GM12878 (cell line): Measurements from ENCODE around the gene SLX4. TPM values are rescaled to one million over a fixed set of nuclear protein-coding genes. Genes with fewer than 3 reads are reported as not detected.

Experiments used
- ATAC-seq: fragments of 200-7000 bp; cut with Tn5 transposase; 3 replicates; pipeline ENCODE4 v1.9.1; 2020; ENCODE audit warnings: mild to moderate bottlenecking, moderate library complexity
- BruUV-seq: library from RNA; stranded (reverse); fragments of 400-500 nt; replicated peaks from 2 replicates; lab custom pipeline; 2021; lab: Mats Ljungman, UMichigan
- CTCF ChIA-PET: fragments of 300-600 bp; sonication (Branson Sonifier 250); formaldehyde crosslinking; extraction: SDS; loops from one replicate; lab custom pipeline; 2021; ENCODE audit warnings: inconsistent platforms; lab: Yijun Ruan, JAX
- POLR2A ChIA-PET: fragments of 350-600 bp; formaldehyde crosslinking; extraction: SDS; loops from one replicate; lab custom pipeline; 2021; ENCODE audit warnings: inconsistent platforms; lab: Charles Lee
- RAD21 ChIA-PET: fragments of 300-600 bp; sonication (Branson Sonifier 250); formaldehyde crosslinking; loops from one replicate; lab custom pipeline; 2023; ENCODE audit warnings: antibody characterized with exemption; ENCODE audit not compliant: unreplicated experiment; lab: Charles Lee
- SMC1A ChIA-PET: fragments of 300-600 bp; sonication (Branson Sonifier 250); formaldehyde crosslinking; loops from one replicate; lab custom pipeline; 2023; ENCODE audit not compliant: unreplicated experiment, uncharacterized antibody; lab: Charles Lee
- DNase-seq: peaks from one replicate; pipeline ENCODE4 v3.0.0-alpha.2; 2011; ENCODE audit warnings: low read depth, low spot score
- FAIRE-seq: peaks from 3 replicates; lab custom pipeline; 2011; peaks lifted over from hg19 to GRCh38; lab: Jason Lieb, UNC
- H2AFZ ChIP-seq: 2 replicates; pipeline ENCODE4 v1.6.0; 2011; ENCODE audit warnings: low read depth, low read length, control low read depth; ENCODE audit not compliant: control insufficient read depth
- H3K27ac ChIP-seq: 2 replicates; pipeline ENCODE4 v1.5.1; 2011; ENCODE audit warnings: control low read depth; ENCODE audit not compliant: control insufficient read depth, insufficient read depth
- H3K27me3 ChIP-seq, 2 experiments: replicated peaks in 1 of 2; 2 replicates each; pipeline versions ENCODE4 v1.6.0 to v1.6.1; 2011; ENCODE audit warnings: low read length in 1 of 2; ENCODE audit not compliant: control insufficient read depth in 2 of 2, insufficient read depth in 2 of 2
- H3K36me3 ChIP-seq, 2 experiments: 2 replicates each; pipeline ENCODE4 v1.5.1; 2011; ENCODE audit warnings: low read length in 1 of 2; ENCODE audit not compliant: control insufficient read depth in 2 of 2, insufficient read depth in 2 of 2
- H3K4me1 ChIP-seq: 2 replicates; pipeline ENCODE4 v1.6.1; 2011; ENCODE audit warnings: mild to moderate bottlenecking, low read length, moderate library complexity, mixed read lengths; ENCODE audit not compliant: control insufficient read depth, insufficient read depth
- H3K4me2 ChIP-seq: 2 replicates; pipeline ENCODE4 v1.6.0; 2011; ENCODE audit warnings: control low read depth; ENCODE audit not compliant: control insufficient read depth, insufficient read depth
- H3K4me3 ChIP-seq: fragments of 200-600 bp; sonication (generic); 2 replicates; pipeline ENCODE4 v1.5.1; 2016
- H3K79me2 ChIP-seq: 2 replicates; pipeline ENCODE4 v1.6.0; 2011; ENCODE audit warnings: low read length; ENCODE audit not compliant: control insufficient read depth, insufficient read depth
- H3K9ac ChIP-seq: 2 replicates; pipeline ENCODE4 v1.8.0; 2011; ENCODE audit warnings: low read length, control low read depth, mixed read lengths; ENCODE audit not compliant: control insufficient read depth, insufficient read depth
- H3K9me3 ChIP-seq: replicated peaks from 3 replicates; pipeline ENCODE4 v1.5.1; 2011; ENCODE audit warnings: mild to moderate bottlenecking, low read length; ENCODE audit not compliant: control insufficient read depth, insufficient read depth
- H4K20me1 ChIP-seq: 2 replicates; pipeline ENCODE4 v1.6.0; 2011; ENCODE audit not compliant: control insufficient read depth, insufficient read depth
- CBFB ChIP-seq: IDR thresholded peaks from 2 replicates; pipeline ENCODE4 v1.6.1; 2016; ENCODE audit warnings: antibody characterized with exemption, low read depth
- CBX3 ChIP-seq: fragments of 200-600 bp; sonication (generic); IDR thresholded peaks from 2 replicates; pipeline ENCODE4 v1.6.1; 2016; ENCODE audit warnings: low read depth, borderline replicate concordance
- CHD2 ChIP-seq: IDR thresholded peaks from 2 replicates; pipeline ENCODE4 v1.6.1; 2011; ENCODE audit warnings: low read depth, low read length, improper control_type of control experiment, borderline replicate concordance
- DPF2 ChIP-seq: fragments of 450-650 bp; IDR thresholded peaks from 2 replicates; pipeline ENCODE4 v1.6.1; 2017; ENCODE audit warnings: mild to moderate bottlenecking
- EZH2 ChIP-seq: IDR thresholded peaks from 2 replicates; pipeline ENCODE4 v1.6.1; 2012; ENCODE audit warnings: low read depth, mild to moderate bottlenecking, control low read depth, inconsistent platforms, low read length, borderline replicate concordance; ENCODE audit not compliant: control insufficient read depth
- HCFC1 ChIP-seq: fragments of 150-350 bp; IDR thresholded peaks from 2 replicates; pipeline ENCODE4 v1.6.1; 2014; ENCODE audit warnings: low read length
- IRF4 ChIP-seq: IDR thresholded peaks from 2 replicates; pipeline ENCODE4 v1.6.1; 2011; ENCODE audit warnings: low read depth, low read length
- MYB ChIP-seq: fragments of 150-350 bp; IDR thresholded peaks from 2 replicates; pipeline ENCODE4 v1.6.1; 2014; ENCODE audit warnings: mild to moderate bottlenecking, low read depth, low read length, borderline replicate concordance
- PAX8 ChIP-seq: fragments of 450-650 bp; IDR thresholded peaks from 2 replicates; pipeline ENCODE4 v1.6.1; 2017; ENCODE audit warnings: mild to moderate bottlenecking, moderate library complexity
- TARDBP ChIP-seq: IDR thresholded peaks from 2 replicates; pipeline ENCODE4 v1.6.1; 2016; ENCODE audit warnings: borderline replicate concordance
- TBL1XR1 ChIP-seq: IDR thresholded peaks from 2 replicates; pipeline ENCODE4 v1.6.1; 2012; ENCODE audit warnings: low read depth, low read length, improper control_type of control experiment
- ZBTB11 ChIP-seq: fragments of 450-650 bp; formaldehyde crosslinking; IDR thresholded peaks from 2 replicates; pipeline ENCODE4 v1.5.0; 2022; ENCODE audit warnings: mild to moderate bottlenecking, missing genetic modification characterization
- ZNF384 ChIP-seq: IDR thresholded peaks from 2 replicates; pipeline ENCODE4 v1.6.1; 2012; ENCODE audit warnings: low read depth, mild to moderate bottlenecking, low read length, improper control_type of control experiment, borderline replicate concordance
- WGBS: methylation state at CpG from one replicate; pipeline ENCODE4 v1.1.6; 2016; ENCODE audit warnings: low lambda C conversion rate; ENCODE audit not compliant: insufficient replicate concordance, insufficient coverage; ENCODE audit errors: missing lambda C conversion rate; 5-methylcytosine and 5-hydroxymethylcytosine counted together
- in situ Hi-C: fragments of 300-500 bp; cut with MboI; formaldehyde crosslinking; loops from 9 replicates; pipeline ENCODE4 v1.14.3; 2018; ENCODE audit warnings: mixed read lengths
- intact Hi-C: fragments of 100-400 bp; cut with micrococcal nuclease; formaldehyde crosslinking; loops from one replicate; pipeline ENCODE4 v1.14.2; 2022; ENCODE audit not compliant: unreplicated experiment
- polyA plus RNA-seq, 11 experiments: library from polyadenylated mRNA; depleted of rRNA in 4 of 11; unstranded in 6 of 11; stranded (reverse) in 5 of 11; fragments of >200 nt; fragmentation: Nextera tagmentation in 4 of 11; fragmentation: Illumina TruSeq in 1 of 11; extraction: Ambion mirVana in 4 of 11; extraction: Trizol in 1 of 11; gene quantifications; 1 replicate in 1 of 11; 2 replicates in 10 of 11; pipeline versions ENCODE4 v1.2.1 to v1.2.3, GENCODE V29; 2011 to 2016; ENCODE audit warnings: inconsistent platforms in 2 of 11, missing spikeins in 2 of 11, low read depth in 1 of 11
- total RNA-seq, 4 experiments: library from RNA; depleted of rRNA in 3 of 4; stranded (reverse); fragments of >200 nt in 3 of 4; fragmentation: Illumina TruSeq in 1 of 4; extraction: Trizol in 1 of 4; gene quantifications; 2 replicates each; pipeline versions ENCODE4 v1.2.1 to v1.2.3, GENCODE V29; 2013 to 2021

Gene SLX4
- total and polyA plus RNA-seq, 10 of the 15 experiments (the other 5 are each of a cell fraction or from before 2014, with no cell fraction given) = 0.18 to 12.3 (median 4.8) TPM

- intact Hi-C loops (no loop called here), in situ Hi-C loops (no loop called here)
- H3K4me2 ChIP-seq = no peak overlapping the region
- H3K4me3 ChIP-seq = no peak overlapping the region
- no peak overlapping the region for H3K9ac ChIP-seq
- DNase-seq = no peak
- SMC1A ChIA-PET = no interaction called here
- BruUV-seq = no TSS peak
- CTCF ChIA-PET = no interaction called here
- no peak for FAIRE-seq
- RAD21 ChIA-PET = no interaction called here
- ATAC-seq = no peak
- no peak overlapping the region for H2AFZ ChIP-seq
- no peak overlapping the region for H3K27ac ChIP-seq
- H3K4me1 ChIP-seq = no peaks in the 10 kb centered on the region
- H3K79me2 ChIP-seq = no peaks in the 10 kb centered on the region
- no peak for TF ChIP-seq CBFB
- no peak for TF ChIP-seq CHD2
- no peak for TF ChIP-seq ZBTB11 (CRISPR knock-in tag)
- TF ChIP-seq TBL1XR1 = no peak
- no peak for TF ChIP-seq CBX3
- no peak for TF ChIP-seq ZNF384
- no peak for TF ChIP-seq IRF4
- TF ChIP-seq EZH2 = no peak
- no peak for TF ChIP-seq TARDBP
- TF ChIP-seq PAX8 = no peak
- TF ChIP-seq MYB = no peak
- no peak for TF ChIP-seq HCFC1
- no peak for TF ChIP-seq DPF2
- POLR2A ChIA-PET = no interaction called here
- no peaks in the 10 kb centered on the region for H3K27me3 ChIP-seq
- WGBS = 95% methylated on average over 3 of the region's 3 CpGs
- H4K20me1 ChIP-seq = no peaks in the 10 kb centered on the region
- no peaks in the 10 kb centered on the region for H3K9me3 ChIP-seq
- peaks cover 43 to 49% of the 10 kb centered on the region in 2 experiments for H3K36me3 ChIP-seq
These were observed 47.8 kb upstream of the SLX4 start for GRCh38 chr16:3659251-3659650.
